Left kidney (tissue), 2 donors: Measurements from ENCODE around the gene GNG14. TPM values are rescaled to one million over a fixed set of nuclear protein-coding genes. Genes with fewer than 3 reads are reported as not detected.
"Not testable (repeated sequence)": the region's sequence is repeated elsewhere in the genome, so short reads cannot be mapped to it uniquely, and the experiment has no call there.

Experiments
- DNase-seq: peaks from one replicate; pipeline ENCODE4 v3.0.0-alpha.2; 2013
- polyA plus RNA-seq: library from polyadenylated mRNA; unstranded; fragments of 120-200 nt; gene quantifications from one replicate; pipeline ENCODE4 v1.2.1, GENCODE V29; 2013; ENCODE audit not compliant: insufficient read length

Gene GNG14
- polyA plus RNA-seq, 1 donor: 1.00 TPM

DNA sequence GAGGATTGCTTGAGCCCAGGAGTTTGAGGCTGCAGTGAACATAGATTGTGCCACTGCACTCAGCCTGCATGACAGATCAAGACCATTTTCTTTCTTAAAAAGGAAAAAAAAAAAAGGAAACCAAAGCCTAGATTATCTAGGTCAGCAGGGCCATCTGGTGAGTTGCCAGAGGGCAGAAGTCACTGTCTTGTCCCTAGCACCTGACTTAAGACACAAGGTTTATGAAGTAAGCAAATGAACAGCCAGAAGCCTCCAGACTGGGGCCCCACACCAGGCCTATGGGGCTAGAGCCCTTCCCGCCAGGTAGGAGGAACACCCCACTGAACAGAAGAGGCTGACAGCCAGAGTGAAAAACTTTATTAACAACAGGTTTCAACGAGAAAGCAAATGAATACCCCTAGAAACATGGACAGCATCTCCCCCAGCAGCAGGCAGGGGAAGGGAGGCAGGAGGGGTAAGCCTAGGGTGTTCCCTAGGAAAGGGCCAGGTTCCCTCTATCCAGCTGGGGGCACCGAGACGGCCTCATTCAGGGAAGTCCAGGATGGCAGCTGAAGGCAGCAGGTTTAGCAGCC, 20.0 kb upstream of the GNG14 start:
- DNase-seq: no peak

DNA sequence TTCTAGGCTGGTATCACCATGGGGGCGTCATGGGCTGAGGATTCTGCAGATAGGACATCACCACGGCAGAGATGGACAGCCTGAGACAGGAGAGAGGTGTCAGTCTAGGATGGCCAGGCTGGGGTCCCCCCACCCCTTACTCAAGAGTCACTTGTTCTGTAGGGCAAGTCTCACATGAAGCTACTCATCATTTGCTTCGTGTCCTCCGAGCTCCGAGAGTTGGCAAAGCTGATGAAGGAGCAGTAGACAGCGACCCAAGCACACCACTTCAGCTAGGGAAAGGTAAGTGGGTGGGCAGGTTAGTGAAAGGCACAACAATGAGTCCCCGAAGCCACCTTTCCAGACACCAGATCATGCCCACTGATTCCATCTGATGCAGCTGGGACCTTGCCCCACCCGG, 19.5 kb upstream of the GNG14 start:
- no peak for DNase-seq

DNA sequence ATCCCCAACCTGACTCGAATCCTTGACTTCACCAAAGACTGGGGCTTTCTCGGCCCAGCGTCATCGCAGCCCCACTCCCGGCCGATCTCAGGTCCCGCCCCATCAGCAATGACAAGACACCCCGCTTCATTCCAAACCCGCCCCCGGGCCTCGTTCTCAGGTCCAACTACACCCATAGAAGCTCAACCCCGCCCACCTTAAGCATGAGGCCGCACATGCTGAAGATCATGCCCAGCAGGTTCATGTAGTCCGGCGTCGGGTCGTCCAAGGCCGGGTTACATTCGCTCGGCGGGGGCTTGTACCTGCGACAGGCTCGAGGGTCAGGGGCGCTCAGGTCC, 18.9 kb upstream of the GNG14 start:
- no peak for DNase-seq

DNA sequence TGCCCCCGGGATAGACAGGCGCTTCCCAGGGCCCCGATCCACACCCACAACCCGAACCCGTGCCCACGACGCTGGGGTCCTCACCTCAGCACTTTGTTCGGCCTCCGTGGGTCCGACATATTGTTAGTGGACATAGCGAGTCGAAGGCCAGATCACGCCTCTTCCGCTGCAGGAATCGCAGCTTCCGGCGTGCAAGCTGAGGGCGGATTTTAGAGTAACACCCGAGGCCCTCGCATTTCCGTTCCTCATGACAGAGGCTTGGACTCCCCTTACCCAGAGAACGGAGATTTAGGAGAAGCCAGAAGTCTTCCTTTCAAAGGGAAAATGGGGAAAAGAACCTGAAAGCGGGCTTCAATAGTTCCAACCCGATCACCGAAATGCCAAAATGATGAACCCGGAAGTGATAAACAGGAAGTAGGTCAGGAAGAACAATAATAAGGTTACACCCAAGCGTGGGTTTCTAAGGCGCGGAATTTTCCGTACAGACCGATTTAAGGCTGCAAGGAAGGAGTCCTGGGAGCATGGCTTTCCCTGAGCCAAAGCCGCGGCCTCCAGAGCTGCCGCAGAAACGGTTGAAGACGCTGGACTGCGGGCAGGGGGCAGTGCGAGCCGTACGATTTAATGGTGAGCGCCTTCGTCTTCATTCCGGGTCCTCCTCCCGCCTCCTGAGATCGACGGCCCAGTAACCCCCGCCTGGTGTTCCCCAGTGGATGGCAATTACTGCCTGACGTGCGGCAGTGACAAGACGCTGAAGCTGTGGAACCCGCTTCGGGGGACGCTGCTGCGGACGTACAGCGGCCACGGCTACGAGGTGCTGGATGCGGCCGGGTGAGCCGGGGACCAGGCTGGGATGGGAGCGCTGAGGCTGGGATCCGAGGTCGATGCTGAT, 18.3 kb upstream of the GNG14 start:
- DNase-seq: peak; percentile 81

DNA sequence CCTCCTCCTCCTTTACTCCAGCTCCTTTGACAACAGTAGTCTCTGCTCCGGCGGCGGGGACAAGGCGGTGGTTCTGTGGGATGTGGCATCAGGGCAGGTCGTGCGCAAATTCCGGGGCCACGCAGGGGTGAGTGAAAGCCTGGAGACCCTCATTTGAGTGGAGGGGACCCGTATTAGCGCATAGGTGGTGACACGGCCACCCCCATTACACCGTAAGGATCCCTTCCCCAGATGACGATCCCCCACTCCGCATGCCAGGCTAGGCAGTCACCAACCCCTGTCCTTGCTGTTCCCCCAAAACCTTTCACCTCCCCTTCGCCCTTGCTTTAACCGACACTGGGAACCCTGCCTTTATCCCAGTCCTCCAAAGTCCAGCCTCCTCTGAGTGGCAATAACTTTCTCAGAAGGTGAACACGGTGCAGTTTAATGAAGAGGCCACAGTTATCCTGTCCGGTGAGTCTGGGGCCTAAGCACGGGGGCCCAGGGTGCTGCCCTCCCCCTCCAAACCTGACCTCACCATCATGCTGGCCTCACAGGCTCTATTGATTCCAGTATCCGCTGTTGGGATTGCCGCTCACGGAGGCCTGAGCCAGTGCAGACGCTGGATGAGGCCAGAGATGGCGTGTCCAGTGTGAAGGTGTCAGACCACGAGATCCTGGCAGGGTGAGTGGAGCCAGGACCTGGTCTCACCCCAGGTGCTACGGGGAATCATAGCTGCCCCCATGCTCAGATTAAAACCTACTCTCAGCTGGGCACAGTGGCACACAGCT, 17.5 kb upstream of the GNG14 start:
- DNase-seq: no peak

DNA sequence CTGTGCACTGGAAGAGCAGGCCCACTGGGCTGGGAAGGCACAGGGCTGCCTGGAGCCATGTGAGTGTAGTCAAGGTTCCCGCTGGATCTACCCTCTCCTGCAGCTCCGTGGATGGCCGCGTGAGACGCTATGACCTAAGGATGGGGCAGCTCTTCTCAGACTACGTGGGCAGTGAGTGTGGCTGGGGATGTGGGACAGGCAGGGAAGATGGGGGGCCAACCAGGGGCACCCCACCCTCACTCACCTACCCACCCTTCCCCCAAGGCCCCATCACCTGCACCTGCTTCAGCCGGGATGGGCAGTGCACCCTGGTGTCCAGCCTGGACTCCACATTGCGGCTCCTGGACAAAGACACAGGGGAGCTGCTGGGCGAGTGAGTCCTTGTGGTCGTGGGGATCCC, 15.1 kb upstream of the GNG14 start:
- no peak for DNase-seq

DNA sequence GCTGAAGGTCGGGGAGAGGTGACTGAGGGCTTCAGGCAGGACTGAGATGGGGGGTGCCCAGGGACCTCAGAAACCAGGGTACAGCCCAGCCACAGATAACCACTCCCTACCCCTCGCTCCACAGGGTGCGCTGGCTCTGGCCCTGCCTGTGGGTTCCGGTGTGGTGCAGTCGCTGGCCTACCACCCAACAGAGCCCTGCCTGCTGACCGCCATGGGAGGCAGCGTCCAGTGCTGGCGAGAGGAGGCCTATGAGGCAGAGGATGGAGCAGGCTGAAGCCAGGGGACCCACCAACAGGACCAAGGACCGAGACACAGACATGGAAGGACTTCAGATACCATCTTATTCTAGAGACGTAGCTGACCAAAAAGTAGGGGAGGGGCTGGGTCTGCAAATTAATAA, 12.4 kb upstream of the GNG14 start:
- no peak for DNase-seq

DNA sequence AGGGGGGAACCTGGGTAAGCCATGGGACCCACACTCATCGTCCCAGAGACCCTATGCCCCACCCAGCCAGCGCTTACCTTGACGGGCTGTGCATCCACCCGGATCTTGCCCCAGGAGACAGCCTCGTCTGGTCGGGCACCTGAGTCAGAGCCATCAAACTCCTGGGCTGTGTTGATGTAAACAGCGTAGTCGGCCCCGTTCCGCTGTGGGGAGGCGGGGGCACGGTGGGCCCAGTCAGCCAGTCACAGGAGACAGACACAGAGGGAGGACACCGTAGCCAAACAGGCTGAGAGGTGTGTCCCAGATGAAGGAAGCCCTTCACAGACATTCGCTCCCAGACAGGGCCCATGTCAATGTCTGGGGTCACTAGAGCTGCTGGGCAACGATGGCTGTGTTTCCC, 11.9 kb upstream of the GNG14 start:
- DNase-seq: no peak

DNA sequence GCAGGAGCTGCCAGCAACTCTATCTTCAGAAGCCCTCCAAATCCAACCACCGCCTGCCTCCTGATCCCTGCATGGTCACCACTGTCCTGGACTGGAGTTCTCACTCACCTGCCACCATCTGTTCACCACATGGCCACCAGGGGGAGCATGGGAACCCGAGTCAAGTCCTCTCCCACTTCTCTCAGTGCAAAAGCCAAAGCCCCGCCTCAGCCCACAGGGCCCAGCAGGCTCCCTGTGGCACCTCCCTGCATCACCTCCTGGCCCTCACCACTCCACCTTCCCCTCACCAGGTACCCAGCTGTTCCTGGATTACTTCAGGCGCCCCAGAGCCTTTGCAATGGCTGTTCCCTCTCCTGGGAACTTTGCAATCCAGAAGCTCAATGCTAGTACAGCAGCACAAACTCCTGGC, 11.4 kb upstream of the GNG14 start:
- DNase-seq: peak; percentile 71

DNA sequence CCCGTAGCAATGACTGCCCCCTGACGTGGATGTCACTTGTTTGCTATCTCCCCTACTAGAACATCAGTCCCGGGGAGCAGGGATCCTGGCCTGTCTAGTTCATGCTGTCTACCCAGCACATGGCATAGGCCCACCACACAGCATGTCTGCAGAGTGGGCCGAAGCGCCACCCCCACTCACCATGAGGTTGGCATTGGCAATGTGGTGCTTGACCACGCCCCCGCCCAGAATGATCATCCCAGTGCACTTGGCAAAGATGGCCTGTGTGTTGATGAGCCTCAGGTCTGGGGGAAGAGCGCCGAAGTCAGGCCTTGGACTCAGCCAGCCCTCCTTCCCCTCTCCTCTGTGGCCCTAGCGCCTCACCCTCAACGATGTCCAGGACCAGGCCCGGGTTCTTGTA, 10.9 kb upstream of the GNG14 start:
- no peak for DNase-seq

DNA sequence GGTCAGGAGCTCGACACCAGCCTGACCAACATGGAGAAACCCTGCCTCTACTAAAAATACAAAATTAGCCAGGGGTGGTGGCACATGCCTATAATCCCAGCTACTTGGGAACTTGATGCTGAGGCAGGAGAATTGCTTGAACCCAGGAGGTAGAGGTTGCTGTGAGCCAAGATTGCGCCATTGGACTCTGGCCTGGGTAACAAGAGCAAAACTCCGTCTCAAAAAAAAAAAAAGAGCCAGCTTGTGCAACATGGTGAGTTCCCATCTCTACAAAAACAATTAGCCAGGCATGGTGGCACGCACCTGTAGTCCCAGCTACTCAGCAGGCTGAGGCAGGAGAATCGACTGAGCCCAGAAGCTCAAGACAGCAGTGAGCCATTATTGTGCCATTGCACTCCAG, 9.8 kb upstream of the GNG14 start:
- not testable (repeated sequence) for DNase-seq

DNA sequence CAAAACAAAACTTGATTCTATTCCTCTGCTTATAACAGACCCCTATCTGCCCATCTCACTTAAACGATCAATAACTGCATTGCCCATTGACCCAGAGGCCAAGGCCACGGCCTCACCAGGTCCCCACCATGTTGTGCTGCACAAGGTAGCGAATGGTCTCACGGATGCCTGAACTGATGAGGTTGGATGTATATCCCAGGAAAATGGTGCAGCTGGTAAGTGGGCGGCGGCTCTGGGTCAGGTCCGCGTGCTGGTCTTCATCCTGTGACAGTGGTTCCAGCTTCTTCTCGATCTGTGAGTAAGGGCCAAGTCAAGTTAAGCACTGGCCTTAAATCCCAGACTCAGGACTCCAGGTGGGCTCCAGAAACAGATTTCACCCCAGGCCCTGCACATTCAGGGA, 7.8 kb upstream of the GNG14 start:
- DNase-seq: no peak

DNA sequence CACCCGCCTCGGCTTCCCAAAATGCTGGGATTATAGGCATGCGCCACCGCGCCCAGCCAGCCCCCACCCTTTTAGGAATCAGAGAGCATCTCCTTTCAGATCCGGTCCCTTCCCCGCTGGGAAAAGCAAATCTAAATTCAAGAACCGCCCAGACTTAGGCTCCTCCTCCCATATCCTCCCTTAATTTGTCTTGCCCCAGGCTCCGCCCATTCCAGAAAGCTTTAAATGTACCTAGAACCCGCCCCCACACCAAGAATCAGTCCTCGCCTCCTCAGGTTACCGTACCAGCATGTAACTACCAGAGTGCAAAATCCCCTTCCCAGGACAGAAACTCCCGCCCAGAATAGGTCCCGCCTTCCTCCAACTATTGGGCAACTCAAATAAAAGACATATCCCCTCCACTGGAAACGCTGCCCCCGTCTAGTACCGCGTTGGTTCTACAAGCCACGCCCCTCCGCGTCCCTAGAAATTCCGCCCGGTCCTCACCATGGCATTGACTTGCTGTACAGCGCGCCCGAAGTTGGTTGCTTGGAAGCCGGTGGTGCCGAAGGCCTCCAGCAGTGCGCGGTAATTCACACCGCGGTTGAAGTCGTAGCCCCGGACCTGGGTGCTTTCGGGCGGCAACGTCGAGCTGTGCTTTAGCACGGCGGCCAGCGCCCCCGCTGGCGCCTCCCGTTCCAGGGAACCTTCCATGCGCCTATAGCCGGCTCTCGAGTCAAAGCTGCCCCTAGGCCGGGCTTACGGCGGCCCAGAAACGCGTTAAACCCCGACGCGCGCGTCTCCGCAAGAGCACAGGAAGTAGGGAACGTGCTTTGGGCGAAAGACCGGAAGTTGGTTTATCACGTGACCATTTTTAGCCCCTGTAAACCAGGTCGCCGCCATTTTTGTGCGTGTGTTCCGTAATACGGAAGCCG, 6.5 kb upstream of the GNG14 start, which contains the start of gene DHPS:
TSS of gene DHPS (minus strand) at position 807 of the 914 bp plus-strand sequence. CDS start at position 693, 114 bp downstream.
- peak; percentile 98 for DNase-seq

DNA sequence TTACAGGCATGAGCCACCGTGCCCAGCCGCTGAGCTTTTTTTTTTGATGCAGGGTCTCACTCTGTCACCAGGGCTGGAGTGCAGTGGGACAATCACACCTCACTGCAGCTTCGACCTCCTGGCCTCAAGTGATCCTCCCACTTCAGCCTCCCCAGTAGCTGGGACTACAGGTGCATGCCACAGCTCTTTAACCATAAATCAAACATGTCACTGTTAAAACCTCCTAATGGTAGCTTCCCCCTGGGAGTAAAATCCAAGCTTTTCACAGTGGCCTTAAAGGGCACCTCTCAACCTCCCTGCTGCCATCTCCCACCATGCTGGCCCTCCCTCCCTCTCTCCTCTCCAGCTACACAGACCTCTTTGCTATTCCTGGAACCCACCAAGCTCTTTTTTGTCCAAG, 2.0 kb upstream of the GNG14 start:
- DNase-seq: no peak

DNA sequence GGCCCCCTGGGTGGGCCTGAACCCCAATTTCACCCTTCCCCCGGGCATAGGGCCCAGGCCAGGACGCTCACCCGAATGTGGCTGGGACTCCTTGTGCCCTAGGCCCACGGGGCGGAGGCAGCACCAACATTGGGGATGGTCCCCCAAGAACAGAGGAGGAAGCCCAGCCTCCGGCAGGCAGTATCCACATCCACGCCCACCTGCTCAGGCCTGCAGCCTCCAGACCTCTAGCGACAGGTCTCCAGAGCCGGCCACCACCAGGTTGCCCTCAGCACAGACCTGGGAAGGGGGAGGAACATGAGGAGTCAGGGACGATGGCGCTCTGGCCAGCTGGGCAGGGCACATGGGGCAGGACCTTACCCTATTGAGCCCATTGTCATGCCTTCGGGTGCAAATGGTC, 1.2 kb downstream of the GNG14 start:
- no peak for DNase-seq

DNA sequence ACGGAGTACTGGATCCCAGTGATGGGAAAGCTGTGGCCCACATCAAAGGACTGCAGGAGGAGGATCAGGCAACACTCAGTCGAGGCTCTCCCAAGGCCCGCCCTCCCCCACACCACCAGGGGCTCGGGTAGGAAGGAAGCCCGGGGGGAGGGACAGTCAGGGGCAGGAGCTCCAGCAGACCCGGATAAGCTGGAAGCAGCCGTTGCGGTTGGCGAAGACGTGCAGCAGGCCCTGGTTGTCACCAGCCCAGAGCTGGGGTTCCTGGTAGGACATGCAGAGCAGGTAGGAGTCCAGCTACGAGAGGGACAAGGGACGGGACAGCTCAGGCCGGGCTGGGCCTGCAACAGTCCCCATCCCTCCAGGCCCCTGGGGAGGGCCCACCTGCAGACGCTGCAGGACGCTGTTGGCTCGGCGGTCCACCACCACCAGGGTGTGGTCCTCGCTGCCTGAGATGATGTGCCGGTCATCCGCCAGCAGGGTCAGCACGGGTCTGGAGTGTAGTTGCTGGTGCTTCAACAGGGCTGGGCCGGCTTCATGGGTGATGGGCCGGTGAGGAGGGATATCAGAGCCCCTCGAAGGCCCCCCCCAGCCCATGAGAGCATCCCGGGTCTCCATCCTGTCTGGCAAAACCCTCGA, 1.9 kb downstream of the GNG14 start:
- DNase-seq: no peak

DNA sequence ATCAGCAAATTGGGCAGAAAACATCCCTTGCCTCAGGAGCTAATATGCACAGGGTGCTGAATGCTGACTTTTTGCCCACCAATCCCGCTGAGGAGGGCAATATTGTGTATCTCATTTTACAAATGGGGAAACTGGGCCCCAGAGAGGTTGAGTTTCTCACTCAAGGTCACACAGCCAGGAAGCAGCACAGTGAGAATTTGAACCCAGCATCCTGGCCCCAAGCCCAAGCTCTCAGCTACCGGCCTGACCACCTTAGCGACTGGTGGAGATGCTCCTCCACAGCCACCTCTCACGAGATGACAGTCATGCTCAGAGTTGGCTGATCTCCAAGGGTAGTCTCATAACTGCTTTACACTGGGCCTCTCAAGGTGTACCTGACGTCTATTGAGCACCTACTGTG, 5.2 kb downstream of the GNG14 start:
- DNase-seq: no peak

DNA sequence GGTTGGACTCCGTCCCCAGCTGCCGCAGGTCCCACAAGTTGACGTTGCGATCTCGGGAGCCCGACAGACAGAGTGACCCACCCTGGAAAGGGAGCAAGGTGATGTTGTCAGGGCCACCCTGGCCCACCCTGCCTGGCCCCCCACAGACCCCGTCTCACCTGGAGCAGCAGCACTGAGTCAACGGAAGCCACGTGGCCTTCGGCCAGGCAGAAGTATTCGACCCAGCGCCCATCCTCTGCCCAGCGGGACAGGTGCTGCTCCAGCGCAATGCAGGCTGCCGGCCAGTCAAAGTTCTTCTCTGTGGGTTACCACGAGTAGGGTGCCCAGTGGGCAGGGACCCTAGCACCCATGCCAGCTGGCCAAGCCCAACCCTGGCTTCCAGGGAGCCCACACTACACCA, 6.8 kb downstream of the GNG14 start:
- no peak for DNase-seq

DNA sequence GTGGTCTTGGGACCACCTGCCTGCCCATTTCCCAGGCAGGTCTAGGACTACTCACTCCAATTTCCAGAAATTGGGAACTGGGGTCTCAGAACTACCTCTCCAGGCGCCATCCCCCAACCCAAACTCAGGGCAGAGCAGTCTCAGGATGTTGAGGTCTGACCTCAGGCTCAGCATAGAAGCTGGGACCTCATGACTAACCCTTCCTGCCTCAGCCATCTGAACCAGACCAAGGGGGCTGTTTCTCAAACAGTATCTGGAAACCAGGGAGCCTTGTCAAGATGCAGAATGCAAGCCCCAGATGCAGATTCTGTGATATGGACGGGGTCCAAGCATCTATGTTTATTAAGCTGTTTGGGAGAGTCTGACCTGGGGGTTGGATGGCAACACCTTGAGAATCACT, 7.3 kb downstream of the GNG14 start:
- no peak for DNase-seq

DNA sequence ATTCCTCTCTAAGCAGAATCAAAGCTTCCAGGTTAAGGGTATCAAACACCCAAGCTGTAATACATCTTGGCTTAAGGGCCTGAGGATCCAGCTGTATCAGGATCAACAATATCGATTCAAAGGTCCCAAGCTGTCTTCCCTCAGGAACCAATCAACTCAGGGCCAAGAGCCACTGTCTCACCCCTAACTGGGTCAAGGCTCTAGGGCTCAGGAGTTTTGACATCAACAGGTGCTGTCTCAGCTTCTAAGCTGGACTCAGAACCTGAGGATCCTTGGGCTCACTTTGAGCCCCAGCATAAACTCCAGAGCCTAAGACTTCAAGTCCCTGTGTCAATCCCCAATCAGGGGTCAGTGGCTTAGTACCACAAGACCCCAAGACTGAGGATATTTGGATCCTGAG, 7.7 kb downstream of the GNG14 start:
- DNase-seq: no peak

DNA sequence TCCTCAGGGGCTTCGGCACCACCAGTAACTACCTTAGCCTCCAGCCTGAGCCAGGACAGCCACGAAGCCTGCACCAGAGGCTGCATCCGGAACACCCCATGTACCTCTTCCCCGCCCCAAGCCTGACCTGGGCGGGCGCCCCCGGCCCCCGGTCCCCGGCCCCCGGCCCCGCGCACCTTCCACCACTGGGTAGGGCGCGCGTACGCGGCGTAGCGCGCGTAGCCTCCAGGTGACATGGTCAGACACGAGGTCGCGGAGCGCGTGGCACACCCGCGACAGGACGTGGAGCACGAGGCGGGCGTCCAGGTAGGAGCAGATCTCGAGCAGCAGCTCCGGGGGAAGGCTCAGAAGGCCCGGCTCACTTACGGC, 8.2 kb downstream of the GNG14 start:
- DNase-seq: no peak
